CD4-positive, CD25-positive, alpha-beta regulatory T cell (primary cell): ENCODE results near the gene CTDNEP1. TPM values are rescaled to one million over a fixed set of nuclear protein-coding genes. Genes with fewer than 3 reads are reported as not detected.

ENCODE experiments used
- ATAC-seq, 2 donors: fragments of 150-1000 bp; cut with Tn5 transposase; one replicate each; pipeline ENCODE4 v1.10.0; 2021; ENCODE audit warnings: low read depth in 2 of 2, moderate number of reproducible peaks in 2 of 2, moderate library complexity in 1 of 2
- DNase-seq, 3 donors: peaks; one replicate each; pipeline versions ENCODE4 v3.0.0 to v3.0.0-alpha.2; 2012 to 2022; ENCODE audit warnings: mixed read lengths in 1 of 3
- H3K27ac ChIP-seq: one replicate; pipeline ENCODE4 v1.7.0; 2013; ENCODE audit warnings: mild to moderate bottlenecking, low read length; ENCODE audit not compliant: insufficient read depth, poor library complexity, severe bottlenecking
- H3K27me3 ChIP-seq: one replicate; pipeline ENCODE4 v1.7.0; 2013; ENCODE audit warnings: low read length; ENCODE audit not compliant: control insufficient read depth, insufficient read depth
- H3K36me3 ChIP-seq: one replicate; pipeline ENCODE4 v1.7.0; 2013; ENCODE audit warnings: mild to moderate bottlenecking, low read length, moderate library complexity; ENCODE audit not compliant: control insufficient read depth, insufficient read depth
- H3K4me1 ChIP-seq: 2 replicates; pipeline ENCODE4 v1.7.0; 2013; ENCODE audit warnings: mild to moderate bottlenecking, low read length; ENCODE audit not compliant: insufficient read depth, control insufficient read depth, poor library complexity, severe bottlenecking
- H3K4me3 ChIP-seq: one replicate; pipeline ENCODE4 v1.7.0; 2013; ENCODE audit warnings: low read depth, mild to moderate bottlenecking, low read length, moderate library complexity
- H3K9me3 ChIP-seq, 2 experiments: 1 replicate in 1 of 2; 2 replicates in 1 of 2; pipeline ENCODE4 v1.7.0; 2013; ENCODE audit warnings: low read length in 2 of 2, mild to moderate bottlenecking in 1 of 2, moderate library complexity in 1 of 2; ENCODE audit not compliant: control insufficient read depth in 2 of 2
- H3K27ac Mint-ChIP-seq, 3 donors: one replicate each; pipeline ENCODE4 v1.8.0; 2020 to 2022; ENCODE audit warnings: mild to moderate bottlenecking in 3 of 3, mixed read lengths in 3 of 3, moderate library complexity in 2 of 3
- H3K27me3 Mint-ChIP-seq: one replicate; pipeline ENCODE4 v1.8.0; 2022; ENCODE audit warnings: mild to moderate bottlenecking, mixed read lengths
- H3K36me3 Mint-ChIP-seq: one replicate; pipeline ENCODE4 v1.8.0; 2020; ENCODE audit warnings: mixed read lengths
- H3K4me1 Mint-ChIP-seq, 4 donors: one replicate each; pipeline ENCODE4 v1.8.0; 2020 to 2022; ENCODE audit warnings: mixed read lengths in 4 of 4, mild to moderate bottlenecking in 1 of 4
- H3K4me3 Mint-ChIP-seq, 4 donors: one replicate each; pipeline ENCODE4 v1.8.0; 2020 to 2022; ENCODE audit warnings: mild to moderate bottlenecking in 4 of 4, mixed read lengths in 4 of 4, moderate library complexity in 3 of 4
- H3K9me3 Mint-ChIP-seq, 7 donors: one replicate each; pipeline ENCODE4 v1.8.0; 2020 to 2022; ENCODE audit warnings: mixed read lengths in 7 of 7, mild to moderate bottlenecking in 3 of 7, moderate library complexity in 2 of 7
- polyA plus RNA-seq, 4 donors: library from polyadenylated mRNA; unstranded; fragments of 300-500 nt; fragmentation: Illumina TruSeq; gene quantifications; one replicate each; pipeline ENCODE4 v1.2.3, GENCODE V29; 2021
- total RNA-seq: library from RNA; stranded (reverse); gene quantifications from one replicate; pipeline ENCODE4 v1.2.3, GENCODE V29; 2022

CTDNEP1 gene
- total and polyA plus RNA-seq, 5 donors from 2014 or later, result 33.0 to 114 (median 39.3) TPM

- DNase-seq (no peak), ATAC-seq (no peak)
- Mint-ChIP-seq H3K36me3 (no peaks in the 10 kb centered on the region), H3K4me3 (peak overlapping the region in 1 of 4 donors; percentile 67), H3K4me1 (peaks cover 5 to 24% (median 12%) of the 10 kb centered on the region in 4 donors), H3K9me3 (peaks cover 0 to 2% (median 0%) of the 10 kb centered on the region in 7 donors), H3K27me3 (peaks cover 41% of the 10 kb centered on the region), H3K27ac (peak overlapping the region in 2 of 3 donors; percentile 20 to 78)
- H3K4me3 ChIP-seq, result no peak overlapping the region
- H3K4me1 ChIP-seq, result peaks cover 19% of the 10 kb centered on the region
- no peaks in the 10 kb centered on the region for H3K36me3 ChIP-seq
- H3K27ac ChIP-seq, result no peak overlapping the region
- H3K27me3 ChIP-seq, result peaks cover 6% of the 10 kb centered on the region
- no peaks in the 10 kb centered on the region for H3K9me3 ChIP-seq
Observed at GRCh38 chr17:7266784-7267183, 15.2 kb upstream of the CTDNEP1 start.

- no peak overlapping the region for H3K4me3 ChIP-seq
- no peaks in the 10 kb centered on the region for H3K9me3 ChIP-seq
- Mint-ChIP-seq H3K27ac (no peak overlapping the region), H3K36me3 (no peaks in the 10 kb centered on the region), H3K9me3 (peaks cover 0 to 2% (median 0%) of the 10 kb centered on the region in 7 donors), H3K27me3 (peaks cover 33% of the 10 kb centered on the region), H3K4me3 (peak overlapping the region; percentile 27 to 90 (median 66)), H3K4me1 (peaks cover 5 to 32% (median 13%) of the 10 kb centered on the region in 4 donors)
- H3K27ac ChIP-seq, result no peak overlapping the region
- DNase-seq (no peak), ATAC-seq (no peak)
- peaks cover 5% of the 10 kb centered on the region for H3K36me3 ChIP-seq
- peaks cover 34% of the 10 kb centered on the region for H3K4me1 ChIP-seq
- peaks cover 6% of the 10 kb centered on the region for H3K27me3 ChIP-seq
Observed at GRCh38 chr17:7263801-7264078, 12.2 kb upstream of the CTDNEP1 start.

DNA sequence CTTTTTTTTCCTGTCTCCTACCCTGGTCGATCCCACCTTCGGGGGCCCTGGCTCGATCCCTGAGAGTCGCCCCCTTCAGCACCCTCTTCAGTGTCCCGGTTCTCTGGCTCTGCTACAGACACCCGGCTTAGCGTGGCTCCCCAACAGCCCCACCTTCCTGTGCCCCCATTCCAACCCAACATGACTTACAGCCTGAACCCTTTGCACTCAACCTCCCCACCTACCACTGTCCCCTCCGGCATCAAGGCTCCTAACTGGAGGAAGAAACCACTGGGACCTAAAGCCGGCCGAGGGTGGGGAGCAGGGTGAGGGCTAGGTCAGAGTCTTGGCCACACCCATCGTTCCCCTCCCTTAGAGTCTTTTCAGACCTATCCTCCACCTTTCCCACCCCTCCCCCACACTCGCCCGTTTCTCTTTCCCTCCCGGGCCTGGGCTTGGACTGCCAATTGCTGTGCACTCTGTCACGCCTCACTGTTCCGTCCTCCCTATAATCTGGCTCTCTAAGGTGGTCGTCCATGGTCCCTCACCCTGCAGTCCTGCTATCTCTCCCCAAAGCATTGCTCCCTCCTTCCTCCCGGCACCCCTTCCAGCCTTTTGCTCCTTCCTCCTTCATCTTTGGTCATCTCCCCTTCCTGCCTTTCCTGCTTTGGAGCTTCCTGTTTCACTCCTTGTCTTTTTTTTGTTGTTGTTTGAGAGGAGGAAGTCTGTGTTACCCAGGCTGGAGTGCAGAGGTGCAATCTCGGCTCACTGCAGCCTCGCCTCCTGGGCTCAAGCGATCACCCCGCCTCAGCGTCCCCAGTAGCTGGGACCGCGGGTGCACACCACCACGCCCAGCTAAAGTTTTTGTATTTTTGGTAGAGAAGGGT lies 11.6 kb upstream of the CTDNEP1 start:
- Histone ChIP-seq H3K27me3 (peaks cover 6% of the 10 kb centered on the region), H3K36me3 (peaks cover 6% of the 10 kb centered on the region), H3K9me3 (no peaks in the 10 kb centered on the region), H3K4me1 (peaks cover 34% of the 10 kb centered on the region), H3K27ac (no peak overlapping the region), H3K4me3 (no peak overlapping the region)
- Mint-ChIP-seq H3K27ac (peak overlapping the region in 2 of 3 donors; percentile 26 to 42), H3K36me3 (no peaks in the 10 kb centered on the region), H3K9me3 (peaks cover 0 to 2% (median 0%) of the 10 kb centered on the region in 7 donors), H3K4me3 (peak overlapping the region; percentile 58 to 90 (median 72)), H3K4me1 (peaks cover 5 to 32% (median 13%) of the 10 kb centered on the region in 4 donors), H3K27me3 (peaks cover 33% of the 10 kb centered on the region)
- ATAC-seq (peak in 1 of 2 donors; percentile 26), DNase-seq (no peak)

GRCh38 chr17:7262192-7262934 lies 10.8 kb upstream of the CTDNEP1 start, which contains the start of gene CLDN7:
TSS of gene CLDN7 (minus strand) at chr17:7262478. CDS start at chr17:7262043, 435 bp downstream.
- DNase-seq (no peak), ATAC-seq (no peak)

GRCh38 chr17:7261379-7262191 lies 10.1 kb upstream of the CTDNEP1 start:
- no peaks in the 10 kb centered on the region for H3K9me3 Mint-ChIP-seq
- peaks cover 30% of the 10 kb centered on the region for H3K27me3 Mint-ChIP-seq
- H3K36me3 Mint-ChIP-seq, result peaks cover 3% of the 10 kb centered on the region
- H3K36me3 ChIP-seq, result peaks cover 13% of the 10 kb centered on the region
- ATAC-seq (peak; percentile 52 to 66), DNase-seq (peak in 2 of 3 donors; percentile 33 to 52)
- H3K4me3 Mint-ChIP-seq, result peak overlapping the region; percentile 69 to 81 (median 74)
- H3K27me3 ChIP-seq, result peaks cover 6% of the 10 kb centered on the region
- H3K9me3 ChIP-seq, result no peaks in the 10 kb centered on the region
- no peak overlapping the region for H3K4me3 ChIP-seq
- H3K4me1 Mint-ChIP-seq, result peaks cover 5 to 31% (median 13%) of the 10 kb centered on the region in 4 donors
- H3K27ac ChIP-seq, result peak overlapping the region; percentile 5
- H3K27ac Mint-ChIP-seq, result no peak overlapping the region
- H3K4me1 ChIP-seq, result peaks cover 34% of the 10 kb centered on the region

More at GRCh38 chr17:7262192-7262934, 10.8 kb upstream of the CTDNEP1 start, which contains the start of gene CLDN7:
- H3K4me1 ChIP-seq, result peaks cover 34% of the 10 kb centered on the region
- peaks cover 0 to 2% (median 0%) of the 10 kb centered on the region in 7 donors for H3K9me3 Mint-ChIP-seq
- no peak within 1 kb of the TSS for H3K27ac ChIP-seq
- peak within 1 kb of the TSS; percentile 69 to 90 (median 74) for H3K4me3 Mint-ChIP-seq
- H3K36me3 Mint-ChIP-seq, result no peaks in the 10 kb centered on the region
- H3K4me3 ChIP-seq, result no peak within 1 kb of the TSS
- peaks cover 6% of the 10 kb centered on the region for H3K27me3 ChIP-seq
- H3K9me3 ChIP-seq, result no peaks in the 10 kb centered on the region
- peaks cover 5 to 32% (median 13%) of the 10 kb centered on the region in 4 donors for H3K4me1 Mint-ChIP-seq
- H3K36me3 ChIP-seq, result peaks cover 7% of the 10 kb centered on the region
- peak within 1 kb of the TSS in 2 of 3 donors; percentile 26 to 42 for H3K27ac Mint-ChIP-seq
- peaks cover 33% of the 10 kb centered on the region for H3K27me3 Mint-ChIP-seq

DNA sequence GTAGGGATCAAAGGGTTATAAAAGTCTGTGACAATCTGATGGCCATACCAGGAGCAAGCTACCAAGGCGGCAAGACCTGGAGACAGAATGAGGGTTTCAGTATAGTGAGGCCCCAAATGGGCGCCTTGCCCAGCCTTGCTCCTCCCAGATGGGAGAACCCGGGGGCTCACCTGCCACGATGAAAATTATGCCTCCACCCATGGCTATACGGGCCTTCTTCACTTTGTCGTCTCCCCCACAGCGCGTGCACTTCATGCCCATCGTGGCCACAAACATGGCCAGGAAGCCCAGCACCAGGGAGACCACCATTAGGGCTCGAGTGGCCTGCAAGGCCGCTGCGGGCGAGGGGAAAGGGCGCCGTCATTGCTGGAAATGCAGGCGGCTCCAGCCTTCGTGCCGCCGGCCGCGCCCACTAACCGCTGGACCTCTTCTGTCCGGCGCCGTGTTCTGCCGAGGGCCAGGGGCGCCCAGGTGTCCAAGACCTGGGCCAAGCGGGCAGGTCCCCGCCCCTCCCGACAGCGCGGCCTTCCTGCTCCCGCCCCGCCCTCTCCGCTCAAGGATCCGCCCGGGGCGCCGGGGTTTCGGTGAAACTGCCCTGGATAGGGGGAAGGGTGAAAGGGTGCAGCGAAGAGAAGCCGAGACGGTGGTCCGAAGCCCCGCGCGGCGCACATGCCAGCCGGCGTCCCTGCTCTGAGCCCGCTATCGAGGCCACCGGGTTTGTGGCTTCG lies 9.3 kb upstream of the CTDNEP1 start:
- H3K9me3 Mint-ChIP-seq, result no peaks in the 10 kb centered on the region
- Histone ChIP-seq H3K4me1 (peaks cover 34% of the 10 kb centered on the region), H3K4me3 (no peak overlapping the region), H3K36me3 (peaks cover 15% of the 10 kb centered on the region), H3K27me3 (peaks cover 6% of the 10 kb centered on the region), H3K9me3 (no peaks in the 10 kb centered on the region), H3K27ac (peak overlapping the region; percentile 25)
- H3K4me3 Mint-ChIP-seq, result peak overlapping the region; percentile 61 to 78 (median 72)
- peaks cover 7% of the 10 kb centered on the region for H3K36me3 Mint-ChIP-seq
- H3K27ac Mint-ChIP-seq, result peak overlapping the region in 2 of 3 donors; percentile 43 to 51
- peaks cover 5 to 31% (median 13%) of the 10 kb centered on the region in 4 donors for H3K4me1 Mint-ChIP-seq
- ATAC-seq (peak; percentile 4 to 39), DNase-seq (peak; percentile 20 to 46 (median 29))
- peaks cover 29% of the 10 kb centered on the region for H3K27me3 Mint-ChIP-seq
